Measurements from ENCODE around the gene IL17A.

The IL17A gene

GRCh38 chr6:52233005-52233404 is 46.8 kb downstream of the IL17A start:
- TF ChIP-seq, protein P1, sequence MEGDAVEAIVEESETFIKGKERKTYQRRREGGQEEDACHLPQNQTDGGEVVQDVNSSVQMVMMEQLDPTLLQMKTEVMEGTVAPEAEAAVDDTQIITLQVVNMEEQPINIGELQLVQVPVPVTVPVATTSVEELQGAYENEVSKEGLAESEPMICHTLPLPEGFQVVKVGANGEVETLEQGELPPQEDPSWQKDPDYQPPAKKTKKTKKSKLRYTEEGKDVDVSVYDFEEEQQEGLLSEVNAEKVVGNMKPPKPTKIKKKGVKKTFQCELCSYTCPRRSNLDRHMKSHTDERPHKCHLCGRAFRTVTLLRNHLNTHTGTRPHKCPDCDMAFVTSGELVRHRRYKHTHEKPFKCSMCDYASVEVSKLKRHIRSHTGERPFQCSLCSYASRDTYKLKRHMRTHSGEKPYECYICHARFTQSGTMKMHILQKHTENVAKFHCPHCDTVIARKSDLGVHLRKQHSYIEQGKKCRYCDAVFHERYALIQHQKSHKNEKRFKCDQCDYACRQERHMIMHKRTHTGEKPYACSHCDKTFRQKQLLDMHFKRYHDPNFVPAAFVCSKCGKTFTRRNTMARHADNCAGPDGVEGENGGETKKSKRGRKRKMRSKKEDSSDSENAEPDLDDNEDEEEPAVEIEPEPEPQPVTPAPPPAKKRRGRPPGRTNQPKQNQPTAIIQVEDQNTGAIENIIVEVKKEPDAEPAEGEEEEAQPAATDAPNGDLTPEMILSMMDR (conservative IDR thresholded peaks at IDR 0.05; ENCODE audit: low read length), result no peak
- no peak for DNase-seq (ENCODE audit: low read depth)
- no peak overlapping the region for H3K4me3 ChIP-seq (ENCODE audit: low read length)

DNA sequence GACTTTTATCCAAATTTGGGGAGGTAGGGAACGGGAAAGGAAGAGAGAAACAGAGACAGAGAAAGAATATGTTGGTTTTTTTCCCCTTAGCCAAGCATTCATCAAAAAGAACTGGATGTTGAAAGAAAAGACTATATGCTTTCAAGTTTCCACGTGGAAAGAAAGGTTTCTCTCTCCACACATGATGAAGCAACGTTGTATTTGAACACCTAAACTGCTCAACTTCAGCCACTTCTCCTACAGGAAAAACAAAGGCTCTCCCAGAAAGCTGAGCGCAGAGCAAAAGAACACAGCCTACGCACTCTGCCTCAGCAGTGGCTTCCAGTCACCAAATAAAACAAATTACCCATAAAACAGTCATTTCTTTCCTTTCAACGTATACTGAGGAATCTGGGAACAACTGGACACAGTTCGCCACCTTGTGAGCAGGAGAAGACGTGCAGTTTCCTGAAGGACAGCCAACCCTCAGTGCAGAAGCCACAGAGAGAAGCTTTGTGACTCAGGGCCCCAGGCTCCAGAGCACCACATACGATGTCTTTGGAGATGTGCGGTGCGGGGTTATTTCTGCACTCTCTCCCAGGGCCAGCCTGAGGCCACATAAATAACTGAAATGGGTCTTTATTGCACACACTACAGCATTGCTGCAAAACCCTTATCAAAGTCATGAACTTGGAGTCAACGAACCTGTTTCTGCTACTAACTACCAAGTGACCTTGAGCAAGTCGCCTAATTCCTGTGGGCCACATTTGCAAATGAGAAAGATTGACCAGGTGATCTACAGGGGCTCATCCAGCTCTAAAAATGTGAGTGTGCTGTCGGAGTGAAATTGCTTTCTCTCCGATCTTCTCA is 48.0 kb downstream of the IL17A start:
- TF ChIP-seq, protein P1 (conservative IDR thresholded peaks at IDR 0.05; ENCODE audit: low read length), result peak; percentile 62
- no peak overlapping the region for H3K4me3 ChIP-seq (ENCODE audit: low read length)
- peak; percentile 59 for DNase-seq (ENCODE audit: low read depth)

All from AG10803 (cell line).